Keratinocyte (primary cell): ENCODE results near the gene TMEM19. TPM values are rescaled to one million over a fixed set of nuclear protein-coding genes. Genes with fewer than 3 reads are reported as not detected.
"Not testable (repeated sequence)": the region's sequence is repeated elsewhere in the genome, so short reads cannot be mapped to it uniquely, and the experiment has no call there.

ENCODE experiments used
- DNase-seq: peaks from one replicate; pipeline ENCODE4 v3.0.0-alpha.2; 2011; ENCODE audit warnings: low read depth, missing footprints, low spot score
- FAIRE-seq: peaks from 2 replicates; lab custom pipeline; 2011; peaks lifted over from hg19 to GRCh38; lab: Jason Lieb, UNC
- H2AFZ ChIP-seq: 2 replicates; pipeline ENCODE4 v1.6.0; 2012; ENCODE audit warnings: low read length, control low read depth, inconsistent platforms; ENCODE audit not compliant: control insufficient read depth
- H3K27ac ChIP-seq: 2 replicates; pipeline ENCODE4 v1.5.1; 2011; ENCODE audit warnings: low read length; ENCODE audit not compliant: control insufficient read depth, insufficient read depth
- H3K27me3 ChIP-seq: 3 replicates; pipeline ENCODE4 v1.6.0; 2011; ENCODE audit warnings: low read length; ENCODE audit not compliant: control insufficient read depth, insufficient read depth; ENCODE audit errors: extremely low read depth
- H3K36me3 ChIP-seq, 2 experiments: 2 replicates in 1 of 2; 3 replicates in 1 of 2; pipeline ENCODE4 v1.5.1; 2011; ENCODE audit warnings: low read length in 2 of 2, mild to moderate bottlenecking in 1 of 2; ENCODE audit not compliant: control insufficient read depth in 2 of 2, insufficient read depth in 2 of 2; ENCODE audit errors: extremely low read depth in 1 of 2
- H3K4me1 ChIP-seq: 3 replicates; pipeline ENCODE4 v1.5.1; 2011; ENCODE audit warnings: low read length; ENCODE audit not compliant: control insufficient read depth, insufficient read depth; ENCODE audit errors: extremely low read depth
- H3K4me2 ChIP-seq: 3 replicates; pipeline ENCODE4 v1.6.0; 2011; ENCODE audit warnings: low read depth, low read length; ENCODE audit not compliant: control insufficient read depth, insufficient read depth; ENCODE audit errors: extremely low read depth
- H3K4me3 ChIP-seq, 3 experiments: fragments of 200-600 bp in 1 of 3; sonication (generic) in 1 of 3; 2 replicates in 2 of 3; 3 replicates in 1 of 3; pipeline ENCODE4 v1.5.1; 2011 to 2016; ENCODE audit warnings: low read length in 3 of 3, mild to moderate bottlenecking in 3 of 3, control low read depth in 2 of 3, inconsistent platforms in 1 of 3, low read depth in 1 of 3, mixed read lengths in 1 of 3, mixed run types in 1 of 3, moderate library complexity in 1 of 3; ENCODE audit not compliant: control insufficient read depth in 2 of 3, insufficient read depth in 2 of 3; ENCODE audit errors: extremely low read depth in 1 of 3
- H3K79me2 ChIP-seq: 2 replicates; pipeline ENCODE4 v1.6.0; 2012; ENCODE audit warnings: low read length; ENCODE audit not compliant: control insufficient read depth, insufficient read depth
- H3K9ac ChIP-seq: 3 replicates; pipeline ENCODE4 v1.6.0; 2011; ENCODE audit warnings: low read length; ENCODE audit not compliant: control insufficient read depth, insufficient read depth; ENCODE audit errors: extremely low read depth
- H3K9me1 ChIP-seq: 3 replicates; pipeline ENCODE4 v1.6.0; 2011; ENCODE audit warnings: low read length; ENCODE audit not compliant: control insufficient read depth, insufficient read depth; ENCODE audit errors: extremely low read depth
- H3K9me3 ChIP-seq: 2 replicates; pipeline ENCODE4 v1.5.1; 2012; ENCODE audit warnings: low read depth, low read length; ENCODE audit not compliant: control insufficient read depth
- H4K20me1 ChIP-seq: 3 replicates; pipeline ENCODE4 v1.6.0; 2011; ENCODE audit warnings: low read length; ENCODE audit not compliant: control insufficient read depth, insufficient read depth; ENCODE audit errors: extremely low read depth
- EZH2 ChIP-seq: IDR thresholded peaks from one replicate; pipeline ENCODE4 v1.6.1; 2012; ENCODE audit warnings: inconsistent platforms, mild to moderate bottlenecking, low read length, moderate library complexity
- dilution Hi-C: fragments of 300-500 bp; cut with MboI; formaldehyde crosslinking; loops from one replicate; pipeline ENCODE4 v1.7.0; 2020; ENCODE audit warnings: low sequenced_read_pairs; ENCODE audit not compliant: extremely low pct_ligation_motif_present
- polyA plus RNA-seq, 5 experiments: library from polyadenylated mRNA; depleted of rRNA in 3 of 5; stranded (reverse) in 3 of 5; stranded (forward) in 1 of 5; unstranded in 1 of 5; fragments of >200 nt; gene quantifications; 1 replicate in 1 of 5; 2 replicates in 3 of 5; 3 replicates in 1 of 5; pipeline versions ENCODE4 v1.2.1 to v1.2.3, GENCODE V29; 2011 to 2012; ENCODE audit warnings: missing spikeins in 2 of 5, low read depth in 1 of 5, low replicate concordance in 1 of 5
- TF ChIP-seq, protein P1 (sequence below), 3 experiments: IDR thresholded peaks in 1 of 3; conservative IDR thresholded peaks in 1 of 3; optimal IDR thresholded peaks in 1 of 3; 2 replicates in 2 of 3; 3 replicates in 1 of 3; pipeline versions ENCODE3 to v1.5.1; 2011; ENCODE audit warnings: low read length in 3 of 3, mild to moderate bottlenecking in 3 of 3, moderate library complexity in 2 of 3, control low read depth in 1 of 3, inconsistent platforms in 1 of 3; ENCODE audit not compliant: insufficient read depth in 2 of 3; ENCODE audit errors: extremely low read depth in 1 of 3

Gene TMEM19
- polyA plus RNA-seq, 1 donor (not counting 4 experiments of a cell fraction or from before 2014, with no cell fraction given), result 38.8 TPM

DNA sequence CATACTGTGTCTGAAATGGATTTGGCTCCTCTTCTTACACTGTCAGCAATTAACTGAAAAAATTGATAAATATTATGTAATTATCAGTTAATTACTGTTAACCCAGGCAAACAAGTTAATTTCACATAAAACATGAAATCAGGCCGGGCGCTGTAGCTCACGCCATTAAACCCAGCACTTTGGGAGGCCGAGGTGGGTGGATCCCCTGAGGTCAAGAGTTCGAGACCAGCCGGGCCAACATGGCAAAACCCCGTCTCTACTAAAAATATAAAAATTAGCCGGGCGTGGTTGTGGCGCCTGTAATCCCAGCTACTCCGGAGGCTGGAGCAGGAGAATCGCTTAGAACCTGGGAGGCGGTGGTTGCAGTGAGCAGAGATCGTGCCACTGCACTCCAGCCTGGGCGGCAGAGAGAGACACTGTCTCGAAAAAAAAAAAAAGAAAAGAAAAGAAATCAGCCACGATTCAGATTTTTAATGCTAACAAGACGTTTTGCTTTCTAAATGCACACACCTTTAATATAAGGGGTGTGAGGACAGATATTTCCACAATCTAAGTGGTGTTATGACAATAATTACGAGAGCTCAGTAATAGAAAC lies 473 bp upstream of the TMEM19 start:
- no peaks in the 10 kb centered on the region for H4K20me1 ChIP-seq
- H2AFZ ChIP-seq, result peak overlapping the region; percentile 93
- TF ChIP-seq, protein P1, sequence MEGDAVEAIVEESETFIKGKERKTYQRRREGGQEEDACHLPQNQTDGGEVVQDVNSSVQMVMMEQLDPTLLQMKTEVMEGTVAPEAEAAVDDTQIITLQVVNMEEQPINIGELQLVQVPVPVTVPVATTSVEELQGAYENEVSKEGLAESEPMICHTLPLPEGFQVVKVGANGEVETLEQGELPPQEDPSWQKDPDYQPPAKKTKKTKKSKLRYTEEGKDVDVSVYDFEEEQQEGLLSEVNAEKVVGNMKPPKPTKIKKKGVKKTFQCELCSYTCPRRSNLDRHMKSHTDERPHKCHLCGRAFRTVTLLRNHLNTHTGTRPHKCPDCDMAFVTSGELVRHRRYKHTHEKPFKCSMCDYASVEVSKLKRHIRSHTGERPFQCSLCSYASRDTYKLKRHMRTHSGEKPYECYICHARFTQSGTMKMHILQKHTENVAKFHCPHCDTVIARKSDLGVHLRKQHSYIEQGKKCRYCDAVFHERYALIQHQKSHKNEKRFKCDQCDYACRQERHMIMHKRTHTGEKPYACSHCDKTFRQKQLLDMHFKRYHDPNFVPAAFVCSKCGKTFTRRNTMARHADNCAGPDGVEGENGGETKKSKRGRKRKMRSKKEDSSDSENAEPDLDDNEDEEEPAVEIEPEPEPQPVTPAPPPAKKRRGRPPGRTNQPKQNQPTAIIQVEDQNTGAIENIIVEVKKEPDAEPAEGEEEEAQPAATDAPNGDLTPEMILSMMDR (optimal IDR thresholded peaks at IDR 0.05 in 1 of 3, IDR thresholded peaks at IDR 0.05 in 1 of 3, conservative IDR thresholded peaks at IDR 0.05 in 1 of 3; ENCODE audit: extremely low read depth in 1 of 3, insufficient read depth in 2 of 3, low read length in 3 of 3), result no peak
- no peak for TF ChIP-seq EZH2
- DNase-seq (no peak), FAIRE-seq (no peak)
- no peaks in the 10 kb centered on the region for H3K27me3 ChIP-seq
- peak overlapping the region; percentile 87 for H3K9ac ChIP-seq
- H3K79me2 ChIP-seq, result peaks cover 2% of the 10 kb centered on the region
- peak overlapping the region; percentile 67 to 91 (median 80) for H3K4me3 ChIP-seq
- peak overlapping the region; percentile 69 for H3K4me2 ChIP-seq
- H3K27ac ChIP-seq, result peak overlapping the region; percentile 90
- H3K9me3 ChIP-seq, result no peaks in the 10 kb centered on the region
- H3K4me1 ChIP-seq, result peaks cover 32% of the 10 kb centered on the region
- no peaks in the 10 kb centered on the region for H3K9me1 ChIP-seq
- no peaks in the 10 kb centered on the region for H3K36me3 ChIP-seq
- dilution Hi-C loops, result no loop called here

DNA sequence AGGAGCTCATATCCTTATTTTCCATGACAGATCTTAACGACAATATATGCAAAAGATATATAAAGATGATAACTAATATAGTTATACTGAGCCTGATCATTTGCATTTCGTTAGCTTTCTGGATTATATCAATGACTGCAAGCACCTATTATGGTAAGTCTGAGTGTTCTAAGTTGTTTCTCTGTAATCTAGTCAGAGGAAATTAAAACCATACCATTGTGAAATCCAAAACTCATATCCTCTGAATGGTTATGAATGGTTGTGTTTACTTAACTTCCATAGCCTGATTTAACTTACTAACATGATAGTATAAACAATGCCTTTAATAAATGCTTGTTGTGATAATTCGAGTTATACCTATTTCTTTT lies 760 bp downstream of the TMEM19 start:
- Histone ChIP-seq H4K20me1 (no peaks in the 10 kb centered on the region), H3K27me3 (no peaks in the 10 kb centered on the region), H3K36me3 (no peaks in the 10 kb centered on the region), H2AFZ (peak overlapping the region; percentile 93), H3K4me1 (peaks cover 32% of the 10 kb centered on the region), H3K9ac (peak overlapping the region; percentile 87), H3K4me2 (peak overlapping the region; percentile 69), H3K4me3 (peak overlapping the region; percentile 67 to 91 (median 80)), H3K27ac (peak overlapping the region; percentile 90), H3K79me2 (peaks cover 2% of the 10 kb centered on the region), H3K9me3 (no peaks in the 10 kb centered on the region), H3K9me1 (no peaks in the 10 kb centered on the region)
- dilution Hi-C loops, result no loop called here
- no peak for TF ChIP-seq EZH2
- TF ChIP-seq, protein P1 (optimal IDR thresholded peaks at IDR 0.05 in 1 of 3, IDR thresholded peaks at IDR 0.05 in 1 of 3, conservative IDR thresholded peaks at IDR 0.05 in 1 of 3; ENCODE audit: extremely low read depth in 1 of 3, insufficient read depth in 2 of 3, low read length in 3 of 3), result no peak
- FAIRE-seq, result no peak
- DNase-seq, result no peak

DNA sequence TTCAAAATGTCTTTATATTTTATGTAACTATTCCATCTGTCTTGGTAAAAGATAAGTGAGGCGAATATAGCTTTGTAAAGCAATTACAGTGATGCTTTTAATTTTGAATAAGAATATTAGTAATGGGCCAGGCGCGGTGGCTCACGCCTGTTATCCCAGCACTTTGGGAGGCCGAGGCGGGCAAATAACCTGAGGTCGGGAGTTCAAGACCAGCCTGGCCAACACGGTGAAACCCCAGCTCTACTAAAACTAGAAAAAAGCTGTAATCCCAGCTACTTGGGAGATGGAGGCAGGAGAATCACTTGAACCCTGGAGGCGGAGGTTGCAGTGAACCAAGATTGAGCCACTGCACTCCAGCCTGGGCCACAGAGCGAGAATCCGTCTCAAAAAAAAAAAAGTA lies 1.3 kb downstream of the TMEM19 start:
- peak overlapping the region; percentile 87 for H3K9ac ChIP-seq
- H3K4me3 ChIP-seq, result peak overlapping the region; percentile 67 to 91 (median 80)
- peak overlapping the region; percentile 69 for H3K4me2 ChIP-seq
- H3K27ac ChIP-seq, result peak overlapping the region; percentile 90
- H3K9me1 ChIP-seq, H3K27me3 ChIP-seq, H3K9me3 ChIP-seq, H4K20me1 ChIP-seq, DNase-seq, FAIRE-seq, dilution Hi-C loops, H3K36me3 ChIP-seq, H3K79me2 ChIP-seq: not testable (repeated sequence)
- peaks cover 32% of the 10 kb centered on the region for H3K4me1 ChIP-seq
- H2AFZ ChIP-seq, result peak overlapping the region; percentile 74
